Measurements from ENCODE around the gene ALK.

Gene ALK

DNA sequence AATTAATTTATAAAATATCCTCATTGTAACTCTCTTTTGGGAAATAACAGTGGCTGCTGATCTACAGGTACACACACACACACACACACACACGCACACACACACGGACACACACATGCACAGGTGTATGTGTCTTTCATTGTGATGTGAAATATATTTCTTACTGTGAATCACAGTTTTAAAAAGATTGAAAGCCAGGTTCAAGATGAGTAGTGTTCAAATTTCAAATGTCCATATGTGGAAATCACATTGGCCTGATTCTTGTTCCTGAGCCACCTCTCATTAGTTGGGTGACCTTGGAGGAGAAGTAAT lies 372.4 kb downstream of the ALK start:
- in situ Hi-C loops (cut with MboI; ENCODE audit: low sequenced_read_pairs), result no loop called here

DNA sequence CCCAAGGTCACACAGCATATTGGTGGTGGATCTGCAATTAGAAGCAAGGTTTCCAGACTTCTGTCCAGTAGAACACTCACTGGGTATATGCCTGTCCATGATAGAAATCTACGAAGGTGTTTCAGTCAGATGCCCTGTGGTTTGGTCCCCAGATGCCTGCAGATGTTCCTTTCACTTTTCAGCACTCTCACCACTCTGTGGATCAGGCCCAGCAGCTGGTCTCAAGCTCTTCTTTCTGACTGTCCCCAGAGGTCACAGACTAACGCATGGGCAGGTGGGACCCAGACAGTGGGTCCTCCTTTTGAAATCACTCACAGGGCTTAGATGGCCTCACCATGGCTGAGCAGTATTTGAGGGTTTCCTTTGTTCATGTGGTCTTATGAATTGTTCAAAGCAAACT lies 376.5 kb downstream of the ALK start:
- in situ Hi-C loops (cut with MboI; ENCODE audit: low sequenced_read_pairs), result no loop called here

DNA sequence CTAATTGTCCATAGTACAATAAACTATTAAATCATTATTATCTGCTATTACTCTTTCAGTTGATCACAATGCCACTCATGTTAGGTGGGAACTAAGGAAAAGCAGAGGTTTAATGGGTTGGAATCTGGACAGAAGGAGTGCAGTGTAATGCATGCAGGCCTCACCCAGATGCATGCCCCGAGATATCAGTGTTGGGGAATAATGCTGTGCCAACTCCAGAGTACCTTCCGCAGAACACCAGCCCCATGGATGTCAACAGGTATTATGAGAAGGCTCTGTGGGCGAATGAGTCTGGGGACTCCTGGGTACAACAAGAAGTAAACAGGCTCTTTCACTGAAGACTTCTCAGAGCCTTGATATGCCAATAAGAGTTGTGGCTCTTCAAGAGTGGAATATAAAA lies 377.4 kb downstream of the ALK start:
- in situ Hi-C loops (cut with MboI; ENCODE audit: low sequenced_read_pairs), result no loop called here

DNA sequence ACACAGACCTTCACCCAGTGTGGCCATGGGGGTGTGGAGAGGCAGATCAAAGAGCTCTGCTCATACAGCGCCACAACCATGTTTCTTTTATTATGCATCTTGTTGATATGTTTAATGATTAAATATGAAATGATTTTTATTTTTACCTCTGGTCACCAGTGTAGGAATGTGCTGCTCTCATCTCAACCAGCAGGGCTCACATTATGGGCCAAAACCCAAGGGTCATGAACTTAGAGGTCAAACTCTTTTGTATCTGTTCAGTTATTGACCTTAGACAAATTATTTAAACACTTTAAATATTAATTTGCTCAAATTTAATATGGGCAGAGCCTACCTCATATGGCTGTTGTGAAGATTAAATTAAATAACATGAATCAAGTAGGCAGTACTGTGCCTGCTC lies 386.2 kb downstream of the ALK start:
- in situ Hi-C loops (cut with MboI; ENCODE audit: low sequenced_read_pairs), result no loop called here

DNA sequence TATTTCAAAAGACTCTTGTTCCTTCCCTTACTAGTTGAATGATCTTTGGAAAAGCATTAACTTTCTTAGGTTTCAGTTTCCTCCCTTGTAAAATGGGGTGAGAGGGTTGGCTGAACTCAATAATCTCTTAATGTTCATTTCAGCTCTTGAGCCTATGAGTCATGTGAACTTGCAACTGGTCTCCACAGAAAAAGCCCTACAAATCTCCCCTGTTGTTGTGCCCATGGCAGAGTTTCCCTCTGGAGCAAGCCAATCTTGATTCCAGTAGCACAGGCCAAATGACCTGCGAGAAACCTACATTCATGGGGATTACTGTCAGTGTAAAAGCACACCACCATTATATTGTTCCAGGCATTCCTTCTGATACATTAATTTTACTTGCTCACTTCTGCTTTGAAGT lies 388.9 kb downstream of the ALK start:
- in situ Hi-C loops (cut with MboI; ENCODE audit: low sequenced_read_pairs), result no loop called here

DNA sequence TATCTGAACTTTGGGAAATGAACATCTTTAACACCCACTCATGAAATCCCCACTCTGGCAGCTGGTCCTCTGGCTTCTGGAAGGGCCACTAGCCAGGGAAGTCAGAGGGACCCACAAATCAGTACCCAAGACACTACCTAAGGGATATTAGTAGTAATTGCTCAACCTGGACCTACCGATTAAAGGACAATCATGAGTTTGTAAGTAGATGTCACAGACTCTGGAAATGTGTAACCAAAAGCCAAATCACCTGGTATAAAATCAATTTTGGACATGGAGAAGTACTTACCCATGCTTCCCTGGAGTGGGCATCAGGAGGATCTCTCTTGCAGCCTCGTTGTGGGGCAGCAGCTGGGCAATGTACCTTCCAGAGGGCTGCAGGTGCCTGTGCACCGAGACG lies 389.8 kb downstream of the ALK start:
- in situ Hi-C loops (cut with MboI; ENCODE audit: low sequenced_read_pairs), result no loop called here

DNA sequence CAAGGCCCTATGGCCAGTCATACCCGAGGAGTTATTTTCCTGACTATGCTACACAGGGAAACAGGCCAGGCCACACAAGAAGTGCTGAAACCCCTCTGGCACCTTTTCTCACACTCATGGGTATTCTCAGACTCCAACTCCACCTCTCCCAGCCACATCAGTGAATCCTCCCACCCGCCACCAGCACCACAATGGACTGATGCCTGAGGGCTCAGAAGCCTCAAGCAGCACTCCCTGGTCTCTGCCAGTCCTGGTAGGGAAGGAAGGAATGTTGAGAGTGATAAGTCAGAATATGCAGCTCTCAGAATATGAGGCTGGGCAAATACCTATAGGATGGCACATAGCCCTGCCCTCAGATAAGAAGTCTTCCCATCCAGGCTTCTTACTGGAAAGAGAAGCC lies 391.1 kb downstream of the ALK start:
- in situ Hi-C loops (cut with MboI; ENCODE audit: low sequenced_read_pairs), result no loop called here

DNA sequence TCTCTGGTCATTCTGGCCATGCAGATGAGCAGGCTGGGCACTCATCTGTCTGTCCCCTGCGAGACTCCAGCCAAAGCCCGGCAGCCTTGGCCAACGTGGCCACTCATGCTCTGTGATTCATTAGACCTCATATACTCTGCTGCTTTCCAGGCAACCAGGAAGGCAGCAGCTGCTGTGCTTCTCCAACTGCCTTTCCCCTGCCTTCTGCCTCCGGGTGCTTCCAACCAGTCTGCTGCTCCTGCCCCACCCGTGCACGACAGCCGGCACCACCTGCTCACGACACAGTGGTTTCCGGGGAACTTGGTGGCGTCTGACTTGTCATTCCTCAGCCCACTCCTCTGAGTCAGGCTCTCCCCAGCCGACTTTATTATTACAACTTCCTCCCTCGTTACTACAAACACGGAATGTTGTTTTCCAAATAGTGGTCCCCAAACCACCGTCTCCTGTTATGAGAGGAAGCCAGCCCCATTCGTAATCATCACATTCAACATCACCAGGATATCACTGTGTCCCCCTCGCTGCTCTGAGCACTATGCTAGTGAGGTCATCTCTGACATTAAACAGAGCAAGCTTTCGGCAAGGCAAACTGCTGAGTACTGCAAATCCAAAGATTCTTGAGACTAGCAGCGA lies 392.4 kb downstream of the ALK start:
- in situ Hi-C loops (cut with MboI; ENCODE audit: low sequenced_read_pairs), result no loop called here

DNA sequence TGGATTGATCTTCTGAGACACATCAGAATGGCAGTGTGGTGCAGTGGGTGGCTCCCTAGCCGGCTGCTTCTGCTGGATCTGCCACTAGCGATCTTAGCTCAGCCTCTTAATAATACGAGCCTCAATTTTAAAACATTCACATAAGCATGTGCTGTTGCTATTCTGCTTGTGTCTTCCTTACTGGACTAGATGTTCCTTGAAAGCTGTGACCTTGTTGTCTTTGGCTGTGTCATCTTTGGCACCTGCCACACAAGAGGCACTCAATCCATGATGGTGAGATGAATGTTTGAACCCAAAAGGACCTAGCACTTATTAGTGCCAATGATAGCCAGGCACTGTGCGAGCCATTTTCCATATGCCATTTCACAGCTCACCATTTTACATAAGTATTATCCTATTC lies 393.0 kb downstream of the ALK start:
- in situ Hi-C loops (cut with MboI; ENCODE audit: low sequenced_read_pairs), result no loop called here

DNA sequence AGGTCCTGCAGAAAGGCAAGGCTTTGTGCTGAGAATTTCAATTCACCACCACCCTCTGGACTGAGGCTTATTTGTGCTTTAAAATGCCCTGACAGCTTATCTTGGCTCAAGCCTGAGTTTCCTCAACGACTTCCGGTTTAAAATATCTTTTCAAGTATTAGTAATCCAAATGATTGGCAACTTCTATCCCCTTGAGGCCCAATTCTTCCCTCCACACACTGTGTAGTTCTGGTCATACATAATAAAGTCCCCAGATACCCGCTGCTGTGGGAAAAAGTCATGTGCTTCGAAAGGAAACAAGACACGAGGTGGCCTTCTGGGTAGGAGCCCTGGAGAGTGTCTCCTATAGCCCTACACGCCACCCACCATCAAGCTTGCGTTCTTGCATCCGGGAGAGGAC lies 393.4 kb downstream of the ALK start:
- in situ Hi-C loops (cut with MboI; ENCODE audit: low sequenced_read_pairs), result no loop called here

DNA sequence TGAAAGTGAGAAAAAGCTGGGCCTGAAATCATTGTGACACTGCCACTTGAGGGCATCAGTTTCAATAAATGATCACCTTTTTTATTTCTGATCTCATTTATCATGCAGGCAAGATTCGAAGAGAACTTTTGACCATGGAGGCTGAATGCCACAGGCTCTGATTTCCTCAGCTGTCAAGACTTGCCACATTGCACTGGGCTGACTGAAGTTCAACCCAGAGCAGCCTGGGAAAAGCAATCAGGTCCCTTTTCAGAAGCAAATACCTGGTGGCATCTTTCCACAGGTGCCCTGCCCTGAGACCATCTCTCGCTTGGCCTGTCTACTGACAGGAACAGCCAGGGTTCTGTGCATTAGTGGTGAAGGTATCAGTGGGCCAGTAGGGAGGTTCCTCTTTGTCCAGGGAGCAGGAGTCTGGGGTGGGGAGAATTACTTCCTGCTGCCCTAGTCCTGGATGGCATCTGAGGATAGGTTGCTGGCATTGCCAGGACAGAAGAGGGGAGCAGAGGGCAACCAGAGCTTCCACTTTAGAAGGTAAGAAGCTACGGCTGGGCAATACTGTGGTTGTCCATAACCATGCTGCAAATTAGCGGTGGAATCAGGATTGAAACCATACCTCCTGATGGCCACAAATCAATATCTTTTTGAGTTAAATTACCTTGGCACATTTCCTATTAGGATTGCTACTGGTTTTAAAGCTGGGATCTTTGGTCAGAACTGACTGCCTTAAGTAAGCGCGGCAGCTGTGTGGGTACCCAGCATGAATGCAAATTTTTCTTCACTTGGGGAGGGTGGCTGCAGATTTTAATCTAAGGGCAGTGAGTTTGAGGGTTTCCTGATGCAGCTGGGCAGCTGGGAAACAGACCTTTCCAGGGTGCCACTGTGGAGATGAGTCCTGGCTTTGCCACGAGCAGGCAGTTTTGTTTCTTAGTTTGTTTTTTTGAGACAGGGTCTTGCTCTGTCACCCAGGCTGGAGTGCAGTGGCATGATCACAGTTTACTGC lies 394.5 kb downstream of the ALK start:
- in situ Hi-C loops (cut with MboI; ENCODE audit: low sequenced_read_pairs), result no loop called here

DNA sequence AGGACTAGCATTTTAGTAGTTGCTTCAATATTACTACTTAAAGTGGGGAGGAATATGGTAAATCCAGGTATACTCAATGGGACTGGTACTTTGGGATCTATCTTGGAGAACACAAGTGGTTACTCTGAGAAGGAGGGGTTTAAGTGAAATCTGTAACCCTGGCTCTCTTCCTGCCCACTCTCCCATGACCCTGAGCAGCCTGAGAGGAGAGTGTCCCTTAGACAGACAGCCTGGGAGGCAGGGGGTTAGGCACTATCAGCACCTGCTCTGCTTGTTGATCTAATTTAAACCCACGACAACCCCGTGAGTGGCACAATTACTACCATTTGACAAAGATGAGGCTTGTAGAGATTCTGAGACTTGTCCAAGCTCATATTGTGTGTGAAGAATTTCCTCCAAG lies 395.5 kb downstream of the ALK start:
- in situ Hi-C loops (cut with MboI; ENCODE audit: low sequenced_read_pairs), result no loop called here

DNA sequence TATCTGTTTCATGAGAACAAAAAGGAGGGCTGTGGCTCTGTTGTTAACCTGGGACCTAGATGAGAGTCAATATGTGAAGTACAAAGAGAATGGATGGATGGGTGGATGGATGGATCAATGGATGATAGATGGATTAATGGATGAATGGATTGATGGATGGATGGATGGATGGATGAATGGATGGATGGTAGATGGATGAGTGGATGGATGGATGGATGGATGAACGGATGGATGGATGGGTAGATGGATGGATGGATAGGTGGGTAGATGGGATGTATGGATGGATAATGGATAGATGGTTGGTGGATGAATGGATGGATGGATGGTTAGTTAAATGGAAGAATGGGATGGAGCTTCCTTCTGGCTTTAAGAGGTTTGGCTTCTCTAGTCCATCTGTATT lies 396.7 kb downstream of the ALK start:
- in situ Hi-C loops (cut with MboI; ENCODE audit: low sequenced_read_pairs), result no loop called here

DNA sequence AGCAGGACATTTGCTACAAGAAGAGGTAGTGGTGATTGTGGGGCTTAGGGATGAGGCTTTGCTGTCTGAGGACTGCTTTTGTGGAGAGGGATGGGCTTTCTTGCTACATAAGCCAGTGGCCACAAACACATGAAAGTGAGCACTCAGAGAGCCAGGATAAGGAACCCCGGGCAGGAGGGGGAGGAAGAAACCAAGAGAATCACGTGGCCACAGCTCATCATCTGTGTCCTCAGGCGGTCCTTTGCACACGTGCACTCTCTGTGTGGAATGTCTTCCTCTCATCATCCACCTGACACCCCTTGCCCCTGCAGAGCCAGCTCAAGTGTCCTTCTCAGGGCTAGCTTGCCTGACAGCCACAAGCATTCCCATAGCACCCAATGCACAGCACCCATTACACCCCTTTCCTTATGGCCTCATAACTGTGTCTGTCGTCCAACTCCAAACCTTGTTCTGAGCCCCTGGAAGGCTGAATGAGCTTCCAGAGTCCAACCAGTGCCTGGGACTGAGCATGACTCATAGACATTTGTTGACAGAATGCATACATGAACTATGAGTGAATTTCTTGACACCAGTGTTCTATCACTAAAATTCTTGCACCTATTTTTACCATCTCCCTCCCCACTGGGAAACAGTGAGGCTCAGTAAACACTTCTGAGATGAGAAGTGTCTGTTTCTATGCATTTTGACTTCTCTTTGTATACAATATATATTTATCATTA lies 398.3 kb downstream of the ALK start:
- in situ Hi-C loops (cut with MboI; ENCODE audit: low sequenced_read_pairs), result no loop called here

DNA sequence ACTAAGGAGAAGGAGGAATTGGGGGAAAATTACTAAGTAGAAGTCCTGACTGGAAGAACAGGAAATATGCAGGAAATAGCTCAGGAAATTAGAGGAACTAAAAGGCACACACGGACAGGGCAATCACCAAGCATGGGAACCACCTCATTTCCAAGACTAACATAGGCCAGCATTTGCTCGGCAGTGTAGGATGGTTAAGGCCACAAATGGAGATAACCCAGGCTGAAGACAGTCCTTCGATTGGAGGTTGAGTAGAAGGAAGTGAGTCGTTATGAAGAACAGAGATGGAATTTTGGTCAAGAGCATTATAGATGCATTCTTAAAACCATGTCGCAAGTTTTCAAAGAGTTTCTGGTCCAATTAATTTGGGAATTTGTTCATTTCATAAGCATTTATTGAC lies 401.4 kb downstream of the ALK start:
- in situ Hi-C loops (cut with MboI; ENCODE audit: low sequenced_read_pairs), result no loop called here

DNA sequence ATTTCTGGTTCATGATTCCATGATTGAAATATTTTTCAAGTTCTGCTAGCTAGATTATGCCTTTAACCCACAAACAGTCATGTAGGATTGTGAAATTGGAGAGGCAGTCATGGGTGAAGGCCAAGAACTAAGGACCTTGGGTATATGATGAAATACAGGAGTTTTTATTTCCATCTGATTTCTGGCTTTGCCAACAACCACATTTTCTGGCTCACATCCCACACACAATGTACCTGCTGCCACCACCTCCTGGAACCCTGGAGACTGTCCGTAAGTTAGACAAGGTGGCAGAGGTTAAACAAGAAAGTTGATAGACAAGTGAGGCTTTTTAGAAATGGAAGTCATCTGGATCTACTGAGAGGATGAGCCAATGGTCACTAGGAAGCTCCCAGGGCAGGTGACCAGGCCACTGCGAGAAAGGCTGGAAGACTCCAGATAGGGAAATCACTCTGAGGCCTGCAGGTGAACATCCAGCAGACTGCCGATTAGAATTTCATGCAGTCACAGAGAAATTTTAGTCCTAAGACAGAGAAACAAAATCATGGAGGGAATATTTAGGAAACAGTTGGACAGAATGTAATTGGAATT lies 402.0 kb downstream of the ALK start:
- in situ Hi-C loops (cut with MboI; ENCODE audit: low sequenced_read_pairs), result no loop called here

DNA sequence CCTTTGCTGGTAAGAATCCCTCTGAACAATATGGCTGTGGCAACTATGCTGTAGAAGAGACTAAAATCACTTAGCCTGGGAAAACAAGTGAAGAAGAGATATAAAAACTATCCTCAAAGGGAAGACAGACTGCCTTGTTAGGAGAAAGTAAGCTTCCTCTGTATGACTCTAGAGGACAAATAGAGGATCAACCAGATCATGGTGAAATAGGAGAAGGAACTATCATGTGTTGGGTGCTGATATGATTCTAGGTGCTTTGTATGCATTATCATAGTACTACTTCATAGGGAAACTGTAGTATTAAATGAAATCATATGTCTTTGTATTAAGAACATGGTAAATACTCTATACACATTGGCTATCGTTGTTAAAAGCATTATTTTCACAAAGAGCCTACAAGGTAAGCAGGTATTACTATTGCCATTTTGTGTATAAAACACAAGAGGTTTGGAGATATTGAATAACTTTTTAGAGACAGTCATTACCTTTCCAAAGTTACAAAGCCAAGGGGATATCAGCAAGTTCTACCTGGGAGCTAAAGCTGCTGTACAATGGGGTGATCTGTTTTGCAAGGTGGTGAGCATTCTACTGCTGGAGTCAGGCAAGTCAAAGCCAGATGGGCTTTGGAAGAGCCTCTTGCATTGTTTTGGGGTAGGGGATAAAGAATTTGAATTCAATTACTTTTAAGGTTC lies 402.6 kb downstream of the ALK start:
- in situ Hi-C loops (cut with MboI; ENCODE audit: low sequenced_read_pairs), result no loop called here

DNA sequence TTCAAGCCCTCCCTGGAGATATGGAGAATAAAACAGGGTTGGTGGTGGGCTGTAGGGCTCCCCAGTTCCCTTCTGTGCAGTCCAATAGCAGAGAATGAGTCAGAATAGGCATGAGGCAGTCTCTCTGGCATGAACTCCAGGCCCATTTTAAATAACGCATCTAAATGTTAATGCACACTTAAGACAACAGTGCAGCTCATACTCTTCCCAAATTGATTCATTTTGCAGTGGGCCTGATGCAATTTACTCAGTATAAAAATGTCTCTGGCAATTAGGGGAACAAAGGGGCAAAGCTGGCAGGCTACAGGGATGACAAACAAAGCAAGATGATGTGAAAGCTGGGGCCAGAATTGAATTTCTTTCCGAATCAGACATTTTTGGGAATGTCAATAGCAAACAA lies 403.4 kb downstream of the ALK start:
- in situ Hi-C loops (cut with MboI; ENCODE audit: low sequenced_read_pairs), result no loop called here

DNA sequence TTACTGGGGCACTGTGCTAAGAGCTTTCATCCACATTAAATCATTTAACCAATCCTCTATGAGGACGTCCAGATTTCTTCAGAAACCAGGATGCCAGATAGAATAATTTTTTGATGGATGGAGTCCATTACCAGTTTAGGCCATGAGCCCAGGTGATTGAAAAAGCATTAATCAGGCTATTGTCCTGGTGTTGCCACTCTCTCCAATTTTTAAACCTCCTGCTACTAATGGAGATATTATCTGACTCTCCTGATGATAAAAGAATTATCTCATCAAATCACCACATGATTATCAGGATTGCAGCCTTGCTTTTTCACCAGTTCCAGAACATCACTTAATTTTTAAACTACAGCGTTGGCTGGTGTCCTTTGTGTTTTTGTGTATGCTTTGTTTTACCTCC lies 404.0 kb downstream of the ALK start:
- in situ Hi-C loops (cut with MboI; ENCODE audit: low sequenced_read_pairs), result no loop called here

DNA sequence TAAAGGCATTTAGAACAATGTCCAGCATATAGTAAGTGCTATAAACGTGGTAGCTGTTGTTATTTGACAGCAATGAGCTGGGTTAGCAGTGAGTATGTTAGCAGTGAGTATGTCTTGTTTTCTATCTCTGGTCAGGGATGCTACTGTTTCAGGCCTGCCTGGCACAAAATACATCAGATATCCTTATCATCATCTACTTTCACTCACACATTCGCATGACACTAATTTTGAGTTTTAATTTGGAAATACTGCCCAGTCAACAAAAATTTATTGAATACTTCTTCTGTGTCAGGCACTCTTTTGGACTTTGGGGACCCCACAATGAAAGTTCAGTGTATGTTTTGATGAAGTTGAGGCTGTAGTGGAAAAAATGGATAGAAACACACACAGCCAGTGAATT lies 404.6 kb downstream of the ALK start:
- in situ Hi-C loops (cut with MboI; ENCODE audit: low sequenced_read_pairs), result no loop called here

DNA sequence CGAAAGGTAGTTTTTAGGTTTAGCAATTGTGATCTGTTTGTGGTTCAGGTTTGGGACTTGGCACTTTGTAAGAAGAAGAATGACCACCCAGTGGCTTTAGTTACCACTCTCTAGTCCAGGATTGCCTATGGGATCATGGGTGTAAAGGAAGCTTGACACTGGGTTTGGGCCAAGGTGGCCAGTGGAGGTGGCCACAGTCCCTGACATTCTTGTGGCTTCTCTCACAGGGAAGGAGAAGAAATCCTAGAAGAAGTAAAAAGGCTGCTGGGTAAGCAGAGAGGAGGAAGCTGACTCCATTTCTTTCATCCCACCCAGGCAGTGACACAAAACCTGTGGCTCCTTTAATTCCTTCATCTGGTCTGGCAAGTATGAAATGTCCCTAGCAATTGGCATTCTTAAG lies 411.5 kb downstream of the ALK start:
- in situ Hi-C loops (cut with MboI; ENCODE audit: low sequenced_read_pairs), result no loop called here

Data from HL-60/S4 treated with phorbol 12-myristate 13-acetate at 8.2 ng/mL for 4 days and 3 days (cell line).